HPDE6-E6E7 (cell line): Measurements from ENCODE around the gene PLEKHA7.
"Not testable (repeated sequence)": the region's sequence is repeated elsewhere in the genome, so short reads cannot be mapped to it uniquely, and the experiment has no call there.

ENCODE experiments used
- DNase-seq: peaks from one replicate; pipeline ENCODE4 v3.0.0; 2011; ENCODE audit warnings: missing footprints; ENCODE audit errors: extremely low spot score

Gene PLEKHA7

GRCh38 chr11:17005646-17006045, 8.6 kb downstream of the PLEKHA7 start:
- no peak for DNase-seq

DNA sequence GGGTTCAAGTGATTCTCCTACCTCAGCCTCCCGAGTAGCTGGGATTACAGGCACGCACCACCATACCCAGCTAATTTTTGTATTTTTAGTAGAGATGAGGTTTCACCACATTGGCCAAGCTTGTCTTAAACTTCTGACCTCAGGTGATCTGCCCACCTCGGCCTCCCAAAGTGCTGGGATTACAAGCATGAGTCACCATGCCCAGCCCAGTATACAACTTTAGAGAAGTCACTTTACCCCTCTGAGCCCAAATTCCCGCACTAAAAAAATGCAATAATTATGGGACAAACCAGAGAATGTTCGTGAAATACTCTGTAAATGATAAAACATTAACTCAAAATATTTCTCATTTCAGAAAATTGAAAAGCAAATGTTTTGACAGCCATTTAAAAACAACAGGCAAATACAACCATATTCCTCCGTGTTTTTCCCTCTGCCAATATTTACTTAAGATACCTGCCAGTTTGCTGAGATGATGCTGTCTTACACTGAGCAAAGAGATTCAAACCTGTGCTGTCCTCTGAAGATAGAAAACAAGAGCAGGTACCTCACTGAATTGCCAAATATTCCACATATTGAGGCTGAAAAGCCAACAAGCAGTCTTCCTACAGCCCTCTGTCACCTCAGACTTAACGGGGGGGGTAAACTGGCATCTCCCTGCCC, 9.6 kb downstream of the PLEKHA7 start:
- DNase-seq = no peak

DNA sequence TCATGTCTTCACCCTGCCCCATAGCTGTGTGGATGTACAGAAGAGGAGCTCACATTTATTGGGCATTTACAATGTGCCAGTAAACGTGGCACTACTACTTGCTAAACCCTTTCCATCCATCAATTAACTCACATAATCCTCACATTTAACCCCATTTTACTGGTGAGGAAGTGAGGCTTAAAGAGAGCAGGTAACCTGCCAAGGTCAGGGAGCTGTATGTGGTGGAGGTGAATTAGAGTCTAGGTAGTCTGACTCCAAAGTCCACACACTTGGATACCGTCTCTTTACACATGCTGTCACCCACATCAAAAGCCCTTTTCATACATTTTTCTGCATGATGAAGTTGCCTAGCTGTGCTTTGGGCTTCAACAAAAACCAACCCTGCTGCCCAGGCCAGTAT, 10.8 kb downstream of the PLEKHA7 start:
- no peak for DNase-seq

GRCh38 chr11:17002543-17002942, 11.7 kb downstream of the PLEKHA7 start:
- no peak for DNase-seq

DNA sequence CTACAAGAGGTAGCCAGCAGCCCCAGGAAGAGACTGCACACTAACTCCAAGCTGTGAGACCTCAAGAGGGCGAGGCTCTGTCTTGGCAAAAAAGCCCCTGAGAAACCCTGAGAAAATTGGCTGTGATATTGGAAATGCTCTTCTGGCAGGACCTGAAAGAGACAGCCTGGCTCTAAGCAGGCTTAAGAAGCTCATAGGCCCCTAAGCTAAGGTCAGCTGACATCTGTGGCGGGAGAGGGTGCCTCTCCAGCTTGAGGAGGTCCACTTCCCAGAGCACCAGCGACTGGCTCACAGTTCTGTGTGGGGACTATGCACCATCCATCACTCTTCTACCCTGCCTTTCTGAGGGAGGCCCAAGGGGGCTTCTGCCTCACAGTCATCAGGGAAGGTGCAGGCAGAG, 12.4 kb downstream of the PLEKHA7 start:
- DNase-seq = no peak

GRCh38 chr11:17000987-17001386, 13.2 kb downstream of the PLEKHA7 start:
- no peak for DNase-seq

GRCh38 chr11:17000253-17000652, 14.0 kb downstream of the PLEKHA7 start:
- not testable (repeated sequence) for DNase-seq

DNA sequence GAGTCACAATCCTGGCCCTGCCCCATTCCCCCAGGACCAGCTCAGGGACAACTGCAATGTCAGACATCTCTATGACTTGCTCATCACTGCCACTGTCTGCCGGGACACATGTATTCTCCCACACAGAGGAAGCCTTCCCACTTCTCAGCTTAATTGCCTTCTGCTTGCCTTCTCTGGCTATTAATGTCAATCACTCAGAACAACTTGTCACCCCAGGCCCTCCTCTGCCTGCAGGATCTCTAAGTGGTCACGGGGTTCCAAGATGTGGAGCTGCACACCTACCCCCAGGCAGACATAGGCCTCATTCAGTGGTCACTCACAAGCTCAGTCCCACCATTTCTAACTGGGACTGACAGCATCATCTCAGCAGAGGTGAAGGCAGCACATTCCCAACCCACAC, 15.1 kb downstream of the PLEKHA7 start:
- no peak for DNase-seq

DNA sequence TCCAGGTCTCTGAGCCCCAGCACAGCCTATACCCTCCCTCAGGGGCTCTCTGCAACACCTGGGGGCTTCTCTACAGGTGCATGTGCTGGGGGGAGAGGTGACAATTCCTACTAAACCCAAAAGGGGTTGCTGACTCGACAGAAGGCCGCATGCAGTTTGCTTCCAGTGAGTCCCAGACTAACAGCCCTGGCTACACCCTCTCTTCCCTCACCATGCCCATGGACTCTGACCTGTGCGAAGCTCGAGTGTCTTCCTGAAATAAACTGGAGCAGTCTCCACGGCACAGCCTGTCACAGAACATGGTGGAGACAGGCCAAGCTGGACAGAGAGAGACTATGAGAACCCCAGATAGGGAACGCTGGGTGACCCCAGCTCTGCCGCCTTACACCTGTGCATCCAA, 16.6 kb downstream of the PLEKHA7 start:
- DNase-seq = no peak

- DNase-seq = no peak
Observed at GRCh38 chr11:16993495-16993894, 20.7 kb downstream of the PLEKHA7 start.

- DNase-seq = no peak
Observed at GRCh38 chr11:16992846-16993245, 21.4 kb downstream of the PLEKHA7 start.

GRCh38 chr11:16989554-16989953, 24.7 kb downstream of the PLEKHA7 start:
- DNase-seq = no peak

DNA sequence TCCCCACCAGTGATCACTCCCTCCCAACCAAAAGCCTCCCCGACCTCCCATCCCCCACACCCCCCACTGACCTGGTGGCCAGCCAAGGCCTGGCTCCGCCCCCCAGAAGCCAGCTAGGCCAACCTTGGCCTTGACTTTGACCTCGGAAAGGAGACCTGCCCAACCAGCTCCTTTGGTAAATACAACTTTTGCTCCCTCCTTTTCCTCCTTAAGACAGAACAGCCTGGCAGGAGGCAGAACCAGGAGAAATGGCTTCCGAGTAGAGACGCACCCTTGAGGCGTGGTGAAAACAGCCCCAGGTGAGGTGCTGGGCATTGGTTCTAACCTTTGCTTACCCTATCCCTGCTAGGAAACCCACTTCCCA, 27.0 kb downstream of the PLEKHA7 start:
- no peak for DNase-seq

GRCh38 chr11:16986434-16987204, 27.6 kb downstream of the PLEKHA7 start:
- DNase-seq = no peak

GRCh38 chr11:16985297-16985696, 28.9 kb downstream of the PLEKHA7 start:
- DNase-seq = no peak

DNA sequence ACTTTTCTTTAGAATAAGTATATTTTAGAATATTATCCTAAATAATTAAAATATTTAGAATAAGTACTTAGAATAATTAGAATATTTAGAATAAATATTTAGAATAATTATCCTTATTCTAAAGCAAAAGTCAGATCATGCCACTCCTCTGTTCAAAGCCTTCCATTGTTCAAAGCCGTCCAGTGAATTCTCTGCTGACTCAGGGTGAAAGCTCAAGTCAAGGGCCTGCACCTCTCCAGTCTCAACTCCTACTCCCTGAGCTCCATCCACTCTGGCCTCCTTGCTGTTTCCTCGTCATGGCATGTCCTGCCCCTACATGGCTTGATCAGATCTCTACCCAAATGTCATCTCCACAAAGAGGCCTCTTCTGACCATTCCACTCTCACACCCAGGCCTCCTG, 30.0 kb downstream of the PLEKHA7 start:
- no peak for DNase-seq

DNA sequence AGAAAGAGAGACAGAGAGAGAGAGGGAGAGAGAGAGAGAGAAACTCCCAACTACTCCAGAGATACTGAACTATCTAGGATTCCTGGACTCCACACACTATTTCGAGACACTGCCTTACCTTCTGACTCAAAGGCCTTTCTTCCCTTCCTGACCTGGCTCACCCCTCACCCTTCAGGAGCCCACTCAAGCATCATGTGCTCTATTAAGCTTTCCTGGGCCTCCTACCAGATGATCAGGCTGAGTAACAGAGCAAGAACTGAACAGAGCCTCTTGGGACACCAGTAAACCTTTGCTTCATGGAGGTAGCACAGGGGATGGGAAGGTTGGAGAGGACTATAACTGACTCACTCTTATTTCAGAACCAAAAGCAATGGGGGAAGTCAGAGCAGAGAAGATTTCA, 31.4 kb downstream of the PLEKHA7 start:
- DNase-seq = no peak

DNA sequence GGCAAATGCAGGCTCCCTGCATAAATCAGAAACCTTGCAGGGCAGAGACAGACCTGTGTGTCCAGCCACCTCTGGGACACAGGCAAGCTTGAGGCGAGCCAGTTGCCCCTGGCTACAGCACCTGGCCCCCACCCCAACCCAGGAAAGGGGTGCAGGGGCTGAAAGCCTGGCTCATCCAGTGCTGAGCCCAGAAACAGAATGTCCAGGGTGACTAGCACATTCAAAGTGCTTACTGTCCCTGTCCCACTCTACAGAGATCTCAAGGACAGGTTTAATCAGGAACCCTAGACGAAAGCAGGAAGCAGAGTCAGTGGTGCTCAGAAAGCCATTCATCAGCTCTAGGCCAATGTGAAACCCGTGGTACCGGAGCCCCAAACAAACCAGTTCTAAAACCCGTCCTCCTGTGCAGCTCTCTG, 31.9 kb downstream of the PLEKHA7 start:
- no peak for DNase-seq

GRCh38 chr11:16981651-16982194, 32.5 kb downstream of the PLEKHA7 start:
- no peak for DNase-seq

DNA sequence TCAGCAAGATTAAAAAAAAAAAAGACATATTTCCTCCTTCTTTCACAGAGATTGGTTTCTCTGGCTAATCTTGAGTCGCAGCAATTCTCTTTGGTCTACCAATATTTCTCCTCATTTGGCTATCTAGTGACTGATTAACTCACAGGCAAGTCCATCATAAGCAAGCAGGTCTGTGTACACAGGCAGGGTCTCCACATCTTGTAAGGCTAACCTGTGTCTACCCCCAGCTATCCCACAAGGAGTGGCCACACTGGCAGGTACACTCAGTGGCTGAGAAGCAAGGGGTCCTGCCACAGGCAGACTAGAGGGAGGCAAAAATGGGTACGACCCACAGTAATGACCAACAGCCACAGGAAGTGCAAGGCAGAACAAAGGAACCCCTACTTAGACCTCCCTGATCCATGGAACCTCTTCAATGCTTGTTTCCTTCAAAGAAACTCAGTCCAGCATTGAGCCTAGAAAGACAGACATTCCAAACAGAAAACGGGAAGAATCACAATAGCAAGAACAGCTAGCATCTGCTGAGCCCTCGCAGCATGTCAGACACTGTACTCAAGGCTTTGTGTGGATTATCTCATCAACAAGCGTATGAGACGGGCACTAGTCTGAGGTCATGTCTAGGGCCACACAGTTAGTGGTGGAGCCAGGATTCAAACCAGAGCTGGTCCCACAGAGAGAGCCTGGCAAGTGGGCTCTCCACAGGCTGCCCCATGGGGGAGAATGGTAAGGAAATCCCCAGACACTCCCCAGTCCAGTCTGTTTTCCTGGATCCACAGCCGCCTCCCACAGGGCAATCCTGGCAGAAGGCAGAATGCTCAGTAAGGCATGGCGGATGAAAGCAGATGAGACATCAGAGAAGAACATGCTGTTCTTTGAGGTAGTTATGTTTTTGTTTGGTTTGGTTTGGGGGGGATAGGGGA, 34.3 kb downstream of the PLEKHA7 start:
- DNase-seq = no peak

GRCh38 chr11:16977994-16978315, 36.3 kb downstream of the PLEKHA7 start:
- no peak for DNase-seq
